GM10847 (cell line): Measurements from ENCODE around the gene CLPTM1L.

Experiments used
- POLR2A ChIP-seq: IDR thresholded peaks from 2 replicates; pipeline ENCODE4 v1.6.1; 2011; ENCODE audit not compliant: insufficient read length; ENCODE audit errors: extremely low read depth

Gene CLPTM1L

DNA sequence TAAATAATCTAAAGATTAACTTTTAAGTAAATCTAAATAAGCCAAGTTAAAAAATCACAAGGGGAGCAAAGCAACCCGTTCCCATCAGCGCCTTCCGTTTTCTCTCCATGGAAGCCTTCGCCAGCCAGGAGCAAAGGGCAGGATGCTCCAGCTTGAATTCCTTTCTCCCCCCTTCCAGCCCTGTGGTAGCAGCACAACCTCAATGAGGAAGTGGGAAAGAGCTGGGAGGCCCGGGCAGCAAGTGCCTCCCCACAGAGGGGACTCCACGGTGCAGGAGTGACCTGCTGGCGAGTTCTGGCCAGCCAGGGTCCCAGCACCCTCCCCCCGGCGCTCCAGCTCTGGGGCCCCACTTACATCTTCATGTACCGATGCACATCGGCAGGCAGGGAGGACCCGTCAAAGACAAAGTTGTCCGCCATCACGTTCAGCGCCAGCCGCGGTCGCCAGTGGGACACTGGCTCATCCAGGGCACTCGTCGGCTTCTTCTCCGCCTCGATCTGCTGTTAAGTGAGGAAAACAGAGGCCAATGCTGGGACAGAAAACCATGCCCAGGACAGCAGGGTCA lies 6.3 kb downstream of the CLPTM1L start:
- no peak for TF ChIP-seq POLR2A

DNA sequence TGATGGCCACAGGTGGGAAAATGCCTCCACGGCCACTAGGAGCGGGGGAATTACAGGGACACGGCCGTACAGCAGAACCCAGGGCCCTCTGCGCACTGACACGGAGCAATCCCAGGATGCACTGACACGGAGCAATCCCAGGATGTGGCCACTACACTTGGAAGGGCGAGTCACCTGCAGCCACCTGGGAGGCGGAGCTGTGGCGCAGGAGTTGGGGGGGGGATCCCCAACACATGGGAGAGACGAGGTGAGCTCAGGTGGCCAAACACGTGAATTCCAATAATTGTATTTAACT lies 6.8 kb downstream of the CLPTM1L start:
- no peak for TF ChIP-seq POLR2A

GRCh38 chr5:1337489-1338195 lies 7.3 kb downstream of the CLPTM1L start:
- no peak for TF ChIP-seq POLR2A

GRCh38 chr5:1336749-1337488 lies 8.0 kb downstream of the CLPTM1L start:
- TF ChIP-seq POLR2A: no peak

DNA sequence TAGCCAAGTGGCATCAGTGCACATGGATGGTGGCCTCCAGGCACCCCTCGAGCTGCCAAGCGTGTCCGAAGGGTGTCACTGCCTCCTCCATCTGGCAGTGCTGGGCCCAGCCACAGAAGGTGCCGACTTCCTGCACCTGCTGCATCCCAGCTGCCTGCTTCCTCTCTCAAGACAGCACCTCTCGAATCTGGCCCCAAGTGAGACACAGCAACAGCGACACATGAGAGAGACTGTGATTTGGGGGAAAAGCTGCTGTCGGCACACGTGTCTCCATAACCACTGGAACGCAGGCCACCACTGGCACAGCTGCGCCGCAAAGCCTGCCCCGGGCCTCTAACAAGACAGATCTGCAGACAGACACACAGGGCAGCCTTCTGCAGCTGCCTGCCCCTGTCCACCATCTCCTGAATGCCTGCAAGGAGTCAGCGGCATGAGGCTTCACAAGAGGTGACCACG lies 8.8 kb downstream of the CLPTM1L start:
- no peak for TF ChIP-seq POLR2A

- no peak for TF ChIP-seq POLR2A
Observed at GRCh38 chr5:1335540-1336095, 9.3 kb downstream of the CLPTM1L start.

- TF ChIP-seq POLR2A: no peak
Observed at GRCh38 chr5:1334831-1335539, 9.9 kb downstream of the CLPTM1L start.

GRCh38 chr5:1333986-1334385 lies 10.9 kb downstream of the CLPTM1L start:
- TF ChIP-seq POLR2A: no peak

DNA sequence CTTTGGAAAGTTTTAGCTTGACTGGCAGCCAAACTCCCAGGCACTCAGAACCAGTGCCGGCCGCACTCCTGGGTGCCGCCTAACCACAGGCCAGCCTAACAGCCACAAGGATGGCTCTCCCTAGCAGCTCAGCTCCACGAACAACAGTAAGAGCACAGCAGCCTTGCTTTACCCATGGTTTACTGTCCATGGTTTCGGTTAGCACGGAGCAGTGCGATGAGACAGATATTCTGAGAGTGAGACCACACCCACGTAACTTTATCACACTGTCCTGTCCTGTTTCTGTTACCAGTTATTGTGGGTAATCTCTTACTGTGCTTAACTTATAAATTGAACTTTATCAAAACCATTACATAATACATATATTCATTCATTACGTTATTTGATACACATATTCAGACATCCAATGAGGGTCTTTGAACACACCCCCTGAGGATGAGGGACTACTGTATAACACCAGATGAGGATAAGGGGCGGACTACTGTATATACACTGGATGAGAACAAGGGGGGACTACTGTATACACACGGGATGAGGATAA lies 12.4 kb downstream of the CLPTM1L start:
- no peak for TF ChIP-seq POLR2A

- no peak for TF ChIP-seq POLR2A
Observed at GRCh38 chr5:1331861-1332405, 13.0 kb downstream of the CLPTM1L start.

DNA sequence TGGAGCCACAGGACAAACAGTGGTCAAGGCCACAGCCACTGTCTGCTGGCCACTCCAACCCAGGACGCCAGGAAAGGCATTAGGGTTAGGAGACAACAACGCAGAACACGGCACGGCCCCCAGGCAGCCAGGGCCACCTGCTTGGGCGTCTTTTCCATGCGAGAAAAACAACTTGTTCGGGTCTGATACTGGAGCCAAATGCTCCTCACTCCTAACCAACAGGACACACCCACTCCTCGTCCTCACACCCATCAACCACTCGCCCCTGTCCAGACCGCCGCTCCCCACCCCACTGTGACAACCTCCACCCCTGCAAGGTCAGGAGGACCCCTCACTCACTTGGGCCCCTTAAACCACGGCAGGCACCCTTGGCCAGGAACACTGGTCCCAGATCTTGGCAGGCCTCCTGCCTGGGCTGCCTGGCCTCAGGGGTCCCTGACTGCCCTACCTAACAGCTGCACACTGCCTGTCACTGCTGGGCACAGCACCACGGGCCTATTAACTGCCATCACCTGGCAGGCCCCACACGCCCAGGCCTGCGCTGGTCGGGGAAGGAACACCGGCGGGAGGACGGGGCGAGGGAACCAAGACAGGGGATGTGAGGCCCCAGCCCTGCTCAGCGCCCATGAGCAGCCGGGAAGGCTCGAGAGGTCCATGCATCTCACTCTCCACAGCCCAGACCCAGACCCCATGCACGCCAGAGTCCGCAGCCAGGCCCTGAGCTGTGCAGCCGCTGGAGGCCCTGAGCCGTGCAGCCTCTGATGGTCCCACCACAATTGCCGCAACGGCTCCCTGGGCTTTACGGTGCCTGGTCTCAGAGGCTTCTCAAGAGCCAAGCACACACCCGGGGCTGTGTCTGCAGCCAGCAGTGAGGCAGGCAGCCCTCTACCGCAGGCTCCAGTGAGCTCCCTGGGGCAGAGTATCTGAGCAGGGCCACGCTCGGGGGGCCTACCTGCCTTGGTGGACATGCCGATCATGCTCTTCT lies 13.8 kb downstream of the CLPTM1L start:
- no peak for TF ChIP-seq POLR2A

GRCh38 chr5:1330146-1330846 lies 14.6 kb downstream of the CLPTM1L start:
- no peak for TF ChIP-seq POLR2A

GRCh38 chr5:1329111-1329579 lies 15.8 kb downstream of the CLPTM1L start:
- no peak for TF ChIP-seq POLR2A
